Measurements from ENCODE around the gene HAUS3.
A peak's percentile ranks its signal among the peaks of the same experiment; 100 is the strongest.

HAUS3 gene

GRCh38 chr4:2262944-2263250 is 21.0 kb upstream of the HAUS3 start:
- DNase-seq: no peak

- peak; percentile 98 for DNase-seq
Measured at GRCh38 chr4:2262145-2262943, 20.4 kb upstream of the HAUS3 start.

- DNase-seq: no peak
Measured at GRCh38 chr4:2261853-2262144, 19.9 kb upstream of the HAUS3 start, which contains the start of gene MXD4. TSS of gene MXD4 (minus strand) at chr4:2262109. CDS start at chr4:2261980, 129 bp downstream.

- DNase-seq: peak; percentile 58
Measured at GRCh38 chr4:2261110-2261852, 19.4 kb upstream of the HAUS3 start.

- no peak for DNase-seq
Measured at GRCh38 chr4:2260344-2261109, 18.6 kb upstream of the HAUS3 start.

GRCh38 chr4:2259541-2260343 is 17.8 kb upstream of the HAUS3 start:
- no peak for DNase-seq

- no peak for DNase-seq
Measured at GRCh38 chr4:2259036-2259540, 17.2 kb upstream of the HAUS3 start.

GRCh38 chr4:2258091-2259035 is 16.4 kb upstream of the HAUS3 start:
- DNase-seq: no peak

GRCh38 chr4:2257361-2258081 is 15.6 kb upstream of the HAUS3 start:
- DNase-seq: no peak

GRCh38 chr4:2256781-2257191 is 14.9 kb upstream of the HAUS3 start:
- DNase-seq: no peak

GRCh38 chr4:2256156-2256731 is 14.3 kb upstream of the HAUS3 start:
- DNase-seq: no peak

- no peak for DNase-seq
Measured at GRCh38 chr4:2255501-2256155, 13.7 kb upstream of the HAUS3 start.

GRCh38 chr4:2254665-2255500 is 13.0 kb upstream of the HAUS3 start:
- DNase-seq: no peak

GRCh38 chr4:2253160-2254084 is 11.5 kb upstream of the HAUS3 start:
- DNase-seq: no peak

GRCh38 chr4:2252530-2253091 is 10.7 kb upstream of the HAUS3 start:
- no peak for DNase-seq

- no peak for DNase-seq
Measured at GRCh38 chr4:2251795-2252529, 10.0 kb upstream of the HAUS3 start.
